GM19463 (cell line): ENCODE data around the gene TOPBP1.
A peak's percentile ranks its signal among the peaks of the same experiment; 100 is the strongest.
"Not testable (repeated sequence)": the region's sequence is repeated elsewhere in the genome, so short reads cannot be mapped to it uniquely, and the experiment has no call there.

Experiments
- ATAC-seq: cut with Tn5 transposase; IDR thresholded peaks from one replicate; pipeline ENCODE4 v1.9.1; 2021; ENCODE audit warnings: mild to moderate bottlenecking, moderate library complexity; ENCODE audit not compliant: unreplicated experiment

TOPBP1 gene

GRCh38 chr3:133573054-133573628 is 88.6 kb downstream of the TOPBP1 start:
- peak; percentile 65 for ATAC-seq

- no peak for ATAC-seq
These were observed 89.3 kb downstream of the TOPBP1 start for GRCh38 chr3:133572158-133573053.

GRCh38 chr3:133570937-133571320 is 90.8 kb downstream of the TOPBP1 start:
- no peak for ATAC-seq

- ATAC-seq, result no peak
These were observed 91.4 kb downstream of the TOPBP1 start for GRCh38 chr3:133570139-133570936.

GRCh38 chr3:133568294-133569014 is 93.3 kb downstream of the TOPBP1 start:
- no peak for ATAC-seq

- no peak for ATAC-seq
These were observed 97.9 kb downstream of the TOPBP1 start for GRCh38 chr3:133563816-133564215.

GRCh38 chr3:133563186-133563591 is 98.6 kb downstream of the TOPBP1 start:
- no peak for ATAC-seq

GRCh38 chr3:133562376-133562775 is 99.4 kb downstream of the TOPBP1 start:
- no peak for ATAC-seq

- no peak for ATAC-seq
These were observed 100.1 kb downstream of the TOPBP1 start for GRCh38 chr3:133561679-133562078.

- ATAC-seq, result not testable (repeated sequence)
These were observed 110.2 kb downstream of the TOPBP1 start for GRCh38 chr3:133551589-133551988.
